GM13977 (cell line): ENCODE measurements around the gene USP22.

Experiments
- DNase-seq: peaks from one replicate; pipeline ENCODE4 v3.0.0; 2012; ENCODE audit warnings: low spot score
- CTCF ChIP-seq: IDR thresholded peaks from 2 replicates; pipeline ENCODE4 v1.5.1; 2012; ENCODE audit warnings: mild to moderate bottlenecking, control low read depth; ENCODE audit not compliant: insufficient read depth; ENCODE audit errors: extremely low read depth, missing control alignments
- in situ Hi-C: fragments of 300-500 bp; cut with MboI; formaldehyde crosslinking; loops from one replicate; pipeline ENCODE4 v1.12.0; 2022; ENCODE audit warnings: low sequenced_read_pairs, low pct_unique_long_range_greater_than_20kb, mixed read lengths, inconsistent platforms; ENCODE audit not compliant: unreplicated experiment

Gene USP22

GRCh38 chr17:21003007-21003621, 39.7 kb downstream of the USP22 start:
- DNase-seq: no peak
- no peak for TF ChIP-seq CTCF
- in situ Hi-C loops: no loop called here

GRCh38 chr17:21002309-21003006, 40.4 kb downstream of the USP22 start:
- DNase-seq: no peak
- in situ Hi-C loops: no loop called here
- TF ChIP-seq CTCF: no peak

GRCh38 chr17:21001813-21002221, 41.0 kb downstream of the USP22 start:
- in situ Hi-C loops: no loop called here

GRCh38 chr17:21001111-21001812, 41.5 kb downstream of the USP22 start:
- in situ Hi-C loops: no loop called here
- TF ChIP-seq CTCF: no peak

More at GRCh38 chr17:21001813-21002221, 41.0 kb downstream of the USP22 start:
- TF ChIP-seq CTCF: no peak
- no peak for DNase-seq

GRCh38 chr17:20999841-21000532, 42.8 kb downstream of the USP22 start:
- in situ Hi-C loops: no loop called here
- TF ChIP-seq CTCF: no peak
- DNase-seq: no peak

More at GRCh38 chr17:21001111-21001812, 41.5 kb downstream of the USP22 start:
- no peak for DNase-seq

GRCh38 chr17:20999044-20999573, 43.7 kb downstream of the USP22 start:
- TF ChIP-seq CTCF: no peak
- DNase-seq: no peak
- in situ Hi-C loops: no loop called here
